ENCODE measurements around the gene SMYD3. TPM values are rescaled to one million over a fixed set of nuclear protein-coding genes. Genes with fewer than 3 reads are reported as not detected.
"Not testable (repeated sequence)": the region's sequence is repeated elsewhere in the genome, so short reads cannot be mapped to it uniquely, and the experiment has no call there.

Gene SMYD3
- total RNA-seq, 1 donor from 2014 or later, result 28.3 TPM

- no peak for DNase-seq
Measured at GRCh38 chr1:246416261-246416660, 90.8 kb downstream of the SMYD3 start.

- DNase-seq, result no peak
Measured at GRCh38 chr1:246415028-246415427, 92.1 kb downstream of the SMYD3 start.

- DNase-seq, result no peak
Measured at GRCh38 chr1:246413430-246413829, 93.6 kb downstream of the SMYD3 start.

GRCh38 chr1:246404078-246404477 lies 103.0 kb downstream of the SMYD3 start:
- DNase-seq, result peak; percentile 28

GRCh38 chr1:246398126-246398813 lies 108.8 kb downstream of the SMYD3 start:
- DNase-seq, result no peak

GRCh38 chr1:246397046-246397445 lies 110.0 kb downstream of the SMYD3 start:
- no peak for DNase-seq

- no peak for DNase-seq
Measured at GRCh38 chr1:246396322-246396721, 110.8 kb downstream of the SMYD3 start.

- no peak for DNase-seq
Measured at GRCh38 chr1:246394121-246394520, 113.0 kb downstream of the SMYD3 start.

- DNase-seq, result no peak
Measured at GRCh38 chr1:246390855-246391254, 116.2 kb downstream of the SMYD3 start.

- no peak for DNase-seq
Measured at GRCh38 chr1:246384616-246385015, 122.5 kb downstream of the SMYD3 start.

- no peak for DNase-seq
Measured at GRCh38 chr1:246383791-246384190, 123.3 kb downstream of the SMYD3 start.

- DNase-seq, result no peak
Measured at GRCh38 chr1:246383239-246383589, 123.9 kb downstream of the SMYD3 start.

GRCh38 chr1:246382589-246383238 lies 124.4 kb downstream of the SMYD3 start:
- no peak for DNase-seq

- no peak for DNase-seq
Measured at GRCh38 chr1:246381452-246381851, 125.6 kb downstream of the SMYD3 start.

- DNase-seq, result no peak
Measured at GRCh38 chr1:246377625-246378153, 129.4 kb downstream of the SMYD3 start.

GRCh38 chr1:246373828-246374569 lies 133.1 kb downstream of the SMYD3 start:
- DNase-seq, result no peak

- no peak for DNase-seq
Measured at GRCh38 chr1:246372559-246372958, 134.5 kb downstream of the SMYD3 start.

GRCh38 chr1:246367041-246367440 lies 140.0 kb downstream of the SMYD3 start:
- no peak for DNase-seq

GRCh38 chr1:246365708-246366107 lies 141.4 kb downstream of the SMYD3 start:
- no peak for DNase-seq

GRCh38 chr1:246364415-246364941 lies 142.6 kb downstream of the SMYD3 start:
- no peak for DNase-seq

GRCh38 chr1:246357014-246357598 lies 150.0 kb downstream of the SMYD3 start:
- not testable (repeated sequence) for DNase-seq

- no peak for DNase-seq
Measured at GRCh38 chr1:246355411-246356230, 151.5 kb downstream of the SMYD3 start.
